H9 (cell line): ENCODE data around the gene CCDC60. TPM values are rescaled to one million over a fixed set of nuclear protein-coding genes. Genes with fewer than 3 reads are reported as not detected.

ENCODE experiments used
- DNase-seq: peaks from one replicate; pipeline ENCODE4 v3.0.0-alpha.2; 2017
- H2AFZ ChIP-seq: one replicate; pipeline ENCODE4 v1.6.1; 2013; ENCODE audit warnings: mild to moderate bottlenecking, low read length, control low read depth, moderate library complexity
- H2AK5ac ChIP-seq: 2 replicates; pipeline ENCODE4 v1.6.1; 2013; ENCODE audit warnings: low read length, control low read depth, mixed read lengths; ENCODE audit not compliant: insufficient read length
- H2BK120ac ChIP-seq: one replicate; pipeline ENCODE4 v1.6.1; 2013; ENCODE audit warnings: low read depth, mild to moderate bottlenecking, low read length, control low read depth, inconsistent platforms; ENCODE audit not compliant: poor library complexity, severe bottlenecking
- H2BK12ac ChIP-seq: 2 replicates; pipeline ENCODE4 v1.6.1; 2013; ENCODE audit warnings: low read length, control low read depth, mixed read lengths, low read depth; ENCODE audit not compliant: insufficient read length
- H2BK15ac ChIP-seq: 2 replicates; pipeline ENCODE4 v1.6.1; 2013; ENCODE audit warnings: low read depth, low read length, control low read depth
- H2BK20ac ChIP-seq: one replicate; pipeline ENCODE4 v1.6.1; 2013; ENCODE audit warnings: low read depth, mild to moderate bottlenecking, low read length, control low read depth, inconsistent platforms; ENCODE audit not compliant: poor library complexity, severe bottlenecking
- H2BK5ac ChIP-seq: 2 replicates; pipeline ENCODE4 v1.6.1; 2013; ENCODE audit warnings: low read length, control low read depth, mixed read lengths; ENCODE audit not compliant: insufficient read length
- H3K14ac ChIP-seq: 2 replicates; pipeline ENCODE4 v1.6.1; 2013; ENCODE audit warnings: low read length, control low read depth; ENCODE audit not compliant: insufficient read depth
- H3K18ac ChIP-seq: 2 replicates; pipeline ENCODE4 v1.6.1; 2013; ENCODE audit warnings: low read depth, mild to moderate bottlenecking, mixed read lengths, low read length, control low read depth; ENCODE audit not compliant: insufficient read length
- H3K23ac ChIP-seq: 2 replicates; pipeline ENCODE4 v1.6.1; 2013; ENCODE audit warnings: low read length, control low read depth, mixed read lengths, low read depth; ENCODE audit not compliant: insufficient read length
- H3K23me2 ChIP-seq: 2 replicates; pipeline ENCODE4 v1.6.1; 2013; ENCODE audit warnings: low read depth, mild to moderate bottlenecking, mixed read lengths, low read length, control low read depth; ENCODE audit not compliant: insufficient read length, poor library complexity, severe bottlenecking
- H3K27ac ChIP-seq: 2 replicates; pipeline ENCODE4 v1.5.1; 2013; ENCODE audit warnings: low read length, control low read depth, mixed read lengths, low read depth; ENCODE audit not compliant: insufficient read length
- H3K27me3 ChIP-seq: 2 replicates; pipeline ENCODE4 v1.6.1; 2013; ENCODE audit warnings: low read length, control low read depth, inconsistent platforms; ENCODE audit not compliant: insufficient read depth
- H3K4ac ChIP-seq: 2 replicates; pipeline ENCODE4 v1.6.1; 2013; ENCODE audit warnings: low read depth, mild to moderate bottlenecking, control low read depth, inconsistent platforms, low read length, moderate library complexity
- H3K4me1 ChIP-seq: 2 replicates; pipeline ENCODE4 v1.6.1; 2013; ENCODE audit warnings: low read length, control low read depth, inconsistent platforms; ENCODE audit not compliant: insufficient read depth
- H3K4me2 ChIP-seq: 2 replicates; pipeline ENCODE4 v1.6.1; 2013; ENCODE audit warnings: low read length, control low read depth, mixed read lengths; ENCODE audit not compliant: insufficient read length, insufficient read depth
- H3K56ac ChIP-seq: 2 replicates; pipeline ENCODE4 v1.6.1; 2013; ENCODE audit warnings: low read depth, mild to moderate bottlenecking, mixed read lengths, low read length, control low read depth; ENCODE audit not compliant: insufficient read length
- H3K79me1 ChIP-seq: 2 replicates; pipeline ENCODE4 v1.6.1; 2013; ENCODE audit warnings: low read depth, mild to moderate bottlenecking, moderate library complexity, low read length, control low read depth, inconsistent platforms; ENCODE audit not compliant: insufficient read depth, poor library complexity, severe bottlenecking
- H3K79me2 ChIP-seq: 2 replicates; pipeline ENCODE4 v1.6.1; 2013; ENCODE audit warnings: low read length, control low read depth, inconsistent platforms; ENCODE audit not compliant: insufficient read depth
- H3K9ac ChIP-seq: 2 replicates; pipeline ENCODE4 v1.6.1; 2013; ENCODE audit warnings: low read length, control low read depth, mixed read lengths; ENCODE audit not compliant: insufficient read length; ENCODE audit errors: extremely low read depth
- H3K9me3 ChIP-seq: one replicate; pipeline ENCODE4 v1.6.1; 2013; ENCODE audit warnings: low read depth, low read length, inconsistent platforms; ENCODE audit not compliant: control insufficient read depth
- H3T11ph ChIP-seq: one replicate; pipeline ENCODE4 v1.6.1; 2013; ENCODE audit warnings: mild to moderate bottlenecking, low read length, control low read depth, inconsistent platforms
- H4K20me1 ChIP-seq: one replicate; pipeline ENCODE4 v1.6.1; 2013; ENCODE audit not compliant: control insufficient read depth, insufficient read length, insufficient read depth
- H4K5ac ChIP-seq: 2 replicates; pipeline ENCODE4 v1.6.1; 2013; ENCODE audit warnings: low read depth, mild to moderate bottlenecking, mixed read lengths, low read length, control low read depth; ENCODE audit not compliant: insufficient read length
- H4K8ac ChIP-seq: replicated peaks from 2 replicates; pipeline ENCODE4 v1.6.1; 2013; ENCODE audit warnings: low read length, control low read depth, mixed read lengths, low read depth; ENCODE audit not compliant: insufficient read length
- H4K91ac ChIP-seq: 2 replicates; pipeline ENCODE4 v1.6.1; 2013; ENCODE audit warnings: low read depth, mild to moderate bottlenecking, moderate library complexity, mixed read lengths, low read length, control low read depth; ENCODE audit not compliant: insufficient read length
- H3K27ac Mint-ChIP-seq, 3 experiments: 2 replicates in 2 of 3; 3 replicates in 1 of 3; pipeline ENCODE4 v1.8.0; 2020 to 2021; ENCODE audit warnings: mixed read lengths in 3 of 3, mild to moderate bottlenecking in 1 of 3, moderate library complexity in 1 of 3
- H3K27me3 Mint-ChIP-seq: 2 replicates; pipeline ENCODE4 v1.8.0; 2021; ENCODE audit warnings: low read depth, mild to moderate bottlenecking, moderate library complexity, mixed read lengths
- H3K36me3 Mint-ChIP-seq, 3 experiments: 2 replicates in 2 of 3; 3 replicates in 1 of 3; pipeline ENCODE4 v1.8.0; 2020 to 2021; ENCODE audit warnings: low read depth in 3 of 3, mixed read lengths in 3 of 3; ENCODE audit not compliant: insufficient read depth in 1 of 3
- H3K4me1 Mint-ChIP-seq, 2 experiments: 2 replicates each; pipeline ENCODE4 v1.8.0; 2020; ENCODE audit warnings: mixed read lengths in 2 of 2
- H3K4me3 Mint-ChIP-seq, 2 experiments: 2 replicates in 1 of 2; 3 replicates in 1 of 2; pipeline ENCODE4 v1.8.0; 2020 to 2021; ENCODE audit warnings: mild to moderate bottlenecking in 2 of 2, mixed read lengths in 2 of 2, moderate library complexity in 1 of 2
- H3K9me3 Mint-ChIP-seq, 2 experiments: 2 replicates in 1 of 2; 3 replicates in 1 of 2; pipeline ENCODE4 v1.8.0; 2020; ENCODE audit warnings: mild to moderate bottlenecking in 2 of 2, mixed read lengths in 2 of 2, moderate library complexity in 1 of 2
- CTCF ChIP-seq: fragments of 200-600 bp; sonication (generic); conservative IDR thresholded peaks from 3 replicates; pipeline ENCODE4 v1.8.0; 2021; ENCODE audit warnings: antibody characterized with exemption, mild to moderate bottlenecking
- WGBS: extraction: QIAGEN DNeasy Blood & Tissue Kit; methylation state at CpG from one replicate; pipeline ENCODE4 v1.1.7; 2013; ENCODE audit warnings: missing lambda C conversion rate, low lambda C conversion rate, mixed read lengths; ENCODE audit not compliant: insufficient read length; ENCODE audit errors: extremely low coverage; 5-methylcytosine and 5-hydroxymethylcytosine counted together
- total RNA-seq: library from RNA; stranded (reverse); gene quantifications from 2 replicates; pipeline ENCODE4 v1.2.1, GENCODE V29; 2021

CCDC60 gene
- total RNA-seq, 1 experiment from 2014 or later = 0.44 TPM

GRCh38 chr12:119444462-119445044, 110.0 kb downstream of the CCDC60 start:
- Histone ChIP-seq H2BK5ac (no peak overlapping the region), H4K5ac (no peak overlapping the region), H3K56ac (no peak overlapping the region), H3K4me2 (no peak overlapping the region), H2BK20ac (no peak overlapping the region), H3K9me3 (no peaks in the 10 kb centered on the region), H3K9ac (no peak overlapping the region), H3K14ac (no peak overlapping the region), H3K18ac (no peak overlapping the region), H3K23ac (no peak overlapping the region), H3K27me3 (no peaks in the 10 kb centered on the region), H3T11ph (no peak overlapping the region), H3K23me2 (no peaks in the 10 kb centered on the region), H3K4me1 (peaks cover 3% of the 10 kb centered on the region; the same call in 1 of the 2 replicates), H3K79me2 (no peaks in the 10 kb centered on the region), H4K8ac (no peak overlapping the region), H4K91ac (no peak overlapping the region), H4K20me1 (no peaks in the 10 kb centered on the region), H3K4ac (no peak overlapping the region), H2AK5ac (no peak overlapping the region), H2BK15ac (no peak overlapping the region), H2BK12ac (no peak overlapping the region), H3K27ac (no peak overlapping the region), H3K79me1 (no peaks in the 10 kb centered on the region), H2BK120ac (no peak overlapping the region), H2AFZ (peak overlapping the region; percentile 83)
- Mint-ChIP-seq H3K36me3 (peaks cover 2 to 4% (median 3%) of the 10 kb centered on the region in 3 experiments; a peak in 3 of 7 replicates), H3K27ac (no peak overlapping the region; a peak in 1 of 7 replicates), H3K9me3 (peaks cover 3 to 4% of the 10 kb centered on the region in 2 experiments; a peak in 4 of 5 replicates), H3K4me1 (peaks cover 13 to 15% of the 10 kb centered on the region in 2 experiments), H3K4me3 (peak overlapping the region in 1 of 2 experiments; percentile 38; a peak in 1 of 5 replicates), H3K27me3 (peaks cover 14% of the 10 kb centered on the region)
- WGBS = no CpG with 5 or more reads among the region's 10 CpGs
- peak; percentile 87 for DNase-seq
- TF ChIP-seq CTCF = peak; percentile 100
